Endothelial cell of umbilical vein (primary cell): ENCODE data around the gene CARD11. TPM values are rescaled to one million over a fixed set of nuclear protein-coding genes. Genes with fewer than 3 reads are reported as not detected.

ENCODE experiments used
- BruUV-seq: library from RNA; stranded (reverse); fragments of 400-500 nt; replicated peaks from 2 replicates; lab custom pipeline; 2021; lab: Mats Ljungman, UMichigan
- CTCF ChIA-PET: fragments of 300-600, 350-600 bp; sonication (Branson Sonifier 250); formaldehyde crosslinking; loops from one replicate; lab custom pipeline; 2021; ENCODE audit warnings: antibody characterized with exemption, inconsistent platforms; lab: Charles Lee
- POLR2A ChIA-PET: fragments of 300-600, 350-600 bp; sonication (Branson Sonifier 250); formaldehyde crosslinking; loops from one replicate; lab custom pipeline; 2021; ENCODE audit warnings: antibody characterized with exemption, inconsistent platforms; lab: Charles Lee
- DNase-seq: peaks from one replicate; pipeline ENCODE4 v3.0.0-alpha.2; 2011; ENCODE audit warnings: low read depth, low spot score
- FAIRE-seq: peaks from 2 replicates; lab custom pipeline; 2011; peaks lifted over from hg19 to GRCh38; lab: Jason Lieb, UNC
- H2AFZ ChIP-seq: 2 replicates; pipeline ENCODE4 v1.6.0; 2012; ENCODE audit warnings: low read depth, low read length, control low read depth, inconsistent platforms
- H3K27ac ChIP-seq: 2 replicates; pipeline ENCODE4 v1.5.1; 2011; ENCODE audit warnings: low read depth, mild to moderate bottlenecking, control low read depth, low read length, moderate library complexity; ENCODE audit not compliant: insufficient read depth
- H3K27me3 ChIP-seq, 2 experiments: 2 replicates each; pipeline versions ENCODE4 v1.6.0 to v1.6.1; 2011; ENCODE audit warnings: low read length in 2 of 2, mixed read lengths in 1 of 2; ENCODE audit not compliant: control insufficient read depth in 2 of 2, insufficient read depth in 2 of 2
- H3K36me3 ChIP-seq, 2 experiments: 2 replicates in 1 of 2; 3 replicates in 1 of 2; pipeline ENCODE4 v1.5.1; 2011; ENCODE audit warnings: low read length in 2 of 2, mild to moderate bottlenecking in 1 of 2, moderate library complexity in 1 of 2; ENCODE audit not compliant: control insufficient read depth in 2 of 2, insufficient read depth in 2 of 2; ENCODE audit errors: extremely low read depth in 1 of 2
- H3K4me1 ChIP-seq: 3 replicates; pipeline ENCODE4 v1.5.1; 2011; ENCODE audit warnings: mild to moderate bottlenecking, low read length; ENCODE audit not compliant: control insufficient read depth, insufficient read depth; ENCODE audit errors: extremely low read depth
- H3K4me2 ChIP-seq: 2 replicates; pipeline ENCODE4 v1.6.1; 2011; ENCODE audit warnings: low read length, control low read depth, mixed read lengths; ENCODE audit not compliant: insufficient read depth
- H3K4me3 ChIP-seq, 3 experiments: fragments of 200-600 bp in 1 of 3; sonication (generic), shearing (Covaris generic) in 1 of 3; replicated peaks in 1 of 3; 2 replicates each; pipeline ENCODE4 v1.5.1; 2011 to 2016; ENCODE audit warnings: control low read depth in 3 of 3, low read length in 3 of 3, mild to moderate bottlenecking in 2 of 3, inconsistent platforms in 1 of 3, low read depth in 1 of 3, moderate library complexity in 1 of 3; ENCODE audit not compliant: insufficient read depth in 1 of 3
- H3K79me2 ChIP-seq: 2 replicates; pipeline ENCODE4 v1.6.0; 2012; ENCODE audit warnings: low read length, inconsistent platforms; ENCODE audit not compliant: control insufficient read depth, insufficient read depth
- H3K9ac ChIP-seq: replicated peaks from 2 replicates; pipeline ENCODE3; 2011; ENCODE audit warnings: low read length, control low read depth; ENCODE audit not compliant: insufficient read depth; ENCODE audit errors: extremely low read depth
- H3K9me1 ChIP-seq: replicated peaks from 3 replicates; pipeline ENCODE4 v1.6.0; 2011; ENCODE audit warnings: mild to moderate bottlenecking, low read length; ENCODE audit not compliant: control insufficient read depth, insufficient read depth; ENCODE audit errors: extremely low read depth
- H3K9me3 ChIP-seq: replicated peaks from 2 replicates; pipeline ENCODE4 v1.5.1; 2012; ENCODE audit warnings: low read length, inconsistent platforms; ENCODE audit not compliant: control insufficient read depth, insufficient read depth
- H4K20me1 ChIP-seq: replicated peaks from 2 replicates; pipeline ENCODE3; 2011; ENCODE audit warnings: mild to moderate bottlenecking, low read length; ENCODE audit not compliant: control insufficient read depth, insufficient read depth; ENCODE audit errors: extremely low read depth
- CTCF ChIP-seq, 2 donors: IDR thresholded peaks; 1 replicate in 1 of 2; 2 replicates in 1 of 2; pipeline ENCODE4 v1.5.1; 2011; ENCODE audit warnings: low read length in 2 of 2, mild to moderate bottlenecking in 2 of 2, moderate library complexity in 2 of 2, control low read depth in 1 of 2, inconsistent platforms in 1 of 2, low read depth in 1 of 2; ENCODE audit not compliant: insufficient read depth in 1 of 2; ENCODE audit errors: extremely low read depth in 1 of 2
- EZH2 ChIP-seq: IDR thresholded peaks from 2 replicates; pipeline ENCODE4 v1.6.1; 2012; ENCODE audit warnings: borderline replicate concordance, low read depth, mild to moderate bottlenecking, moderate library complexity, low read length, inconsistent platforms; ENCODE audit not compliant: severe bottlenecking
- FOS ChIP-seq: IDR thresholded peaks from 2 replicates; pipeline ENCODE4 v1.6.1; 2011; ENCODE audit warnings: mild to moderate bottlenecking, low read length, moderate library complexity, borderline replicate concordance; ENCODE audit not compliant: insufficient read depth
- JUN ChIP-seq: IDR thresholded peaks from 2 replicates; pipeline ENCODE4 v1.6.1; 2011; ENCODE audit warnings: borderline replicate concordance, low read depth; ENCODE audit not compliant: insufficient read length, insufficient read depth
- MYC ChIP-seq: IDR thresholded peaks from one replicate; pipeline ENCODE4 v1.6.1; 2011; ENCODE audit warnings: mild to moderate bottlenecking, low read depth, low read length
- POLR2A ChIP-seq: IDR thresholded peaks from 2 replicates; pipeline ENCODE4 v1.6.1; 2012; ENCODE audit warnings: low read depth, mild to moderate bottlenecking, control low read depth, low read length
- POLR2AphosphoS5 ChIP-seq: IDR thresholded peaks from 2 replicates; pipeline ENCODE4 v1.6.1; 2012; ENCODE audit warnings: low read depth, mild to moderate bottlenecking, control low read depth, low read length, moderate library complexity; ENCODE audit not compliant: insufficient read depth
- dilution Hi-C: fragments of 300-500 bp; cut with MboI; formaldehyde crosslinking; loops from one replicate; pipeline ENCODE4 v1.15.0; 2019; ENCODE audit warnings: low sequenced_read_pairs; ENCODE audit not compliant: extremely low pct_ligation_motif_present
- intact Hi-C: fragments of 100-400 bp; cut with micrococcal nuclease; formaldehyde crosslinking; loops from one replicate; pipeline ENCODE4 v1.10.0; 2022
- polyA plus RNA-seq, 4 experiments: library from polyadenylated mRNA; depleted of rRNA in 3 of 4; stranded (reverse) in 3 of 4; unstranded in 1 of 4; fragments of >200 nt; gene quantifications; 2 replicates each; pipeline versions ENCODE4 v1.2.1 to v1.2.3, GENCODE V29; 2011 to 2012; ENCODE audit warnings: missing spikeins in 1 of 4
- total RNA-seq: library from RNA; stranded (reverse); gene quantifications from 2 replicates; pipeline ENCODE4 v1.2.3, GENCODE V29; 2021
- TF ChIP-seq, protein P1 (sequence below): IDR thresholded peaks from 2 replicates; pipeline ENCODE4 v1.6.1; 2011; ENCODE audit not compliant: insufficient read depth, insufficient read length

The CARD11 gene
- total and polyA plus RNA-seq, 2 donors (not counting 3 experiments of a cell fraction or from before 2014, with no cell fraction given), result 20.4 to 41.8 TPM

GRCh38 chr7:3057066-3057420, 13.4 kb upstream of the CARD11 start:
- Histone ChIP-seq H3K27me3 (peaks cover 14 to 21% of the 10 kb centered on the region in 2 experiments), H3K4me2 (no peak overlapping the region), H3K27ac (no peak overlapping the region), H3K4me3 (no peak overlapping the region), H3K36me3 (no peaks in the 10 kb centered on the region), H3K79me2 (no peaks in the 10 kb centered on the region), H4K20me1 (no peaks in the 10 kb centered on the region), H3K4me1 (no peaks in the 10 kb centered on the region), H3K9ac (no peak overlapping the region), H3K9me1 (no peaks in the 10 kb centered on the region), H2AFZ (no peak overlapping the region), H3K9me3 (no peaks in the 10 kb centered on the region)
- no TSS peak for BruUV-seq
- dilution Hi-C loops, result no loop called here
- TF ChIP-seq, protein P1, sequence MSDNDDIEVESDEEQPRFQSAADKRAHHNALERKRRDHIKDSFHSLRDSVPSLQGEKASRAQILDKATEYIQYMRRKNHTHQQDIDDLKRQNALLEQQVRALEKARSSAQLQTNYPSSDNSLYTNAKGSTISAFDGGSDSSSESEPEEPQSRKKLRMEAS, result no peak
- TF ChIP-seq MYC (no peak), JUN (no peak), POLR2AphosphoS5 (no peak), EZH2 (no peak), CTCF (IDR thresholded peaks at IDR 0.05; ENCODE audit: extremely low read depth in 1 of 2, insufficient read depth in 1 of 2, low read depth in 1 of 2, low read length in 2 of 2) (no peak), FOS (no peak), POLR2A (no peak)
- DNase-seq (no peak), FAIRE-seq (no peak)
- intact Hi-C loops, result no loop called here
- ChIA-PET POLR2A (no interaction called here), CTCF (no interaction called here)
